Measurements from ENCODE around the gene STK38L.

GRCh38 chr12:27246141-27246540, 2.1 kb downstream of the STK38L start:
- TF ChIP-seq NFE2L2 (IDR thresholded peaks at IDR 0.05; ENCODE audit: low read depth, low read length) (no peak), CTCF (conservative IDR thresholded peaks at IDR 0.05; ENCODE audit: low read depth, low read length) (no peak), POLR2A (IDR thresholded peaks at IDR 0.05; ENCODE audit: low read depth, low read length) (no peak), ELK1 (IDR thresholded peaks at IDR 0.05; ENCODE audit: borderline replicate concordance, low read depth, low read length) (no peak), USF2 (IDR thresholded peaks at IDR 0.05; ENCODE audit: low read depth, low read length) (no peak)

All from IMR-90 (cell line).